Neural cell (in vitro differentiated cells): Measurements from ENCODE around the gene ANKRD52.

Source experiments
- CTCF ChIP-seq: fragments of 450-650 bp; IDR thresholded peaks from 2 replicates; pipeline ENCODE4 v1.5.1; 2014; ENCODE audit warnings: antibody characterized with exemption, mild to moderate bottlenecking, moderate library complexity; ENCODE audit not compliant: poor library complexity, severe bottlenecking
- EP300 ChIP-seq: fragments of 450-650 bp; conservative IDR thresholded peaks from 2 replicates; pipeline ENCODE4 v1.6.1; 2014; ENCODE audit warnings: antibody characterized with exemption, mild to moderate bottlenecking, moderate library complexity; ENCODE audit not compliant: poor library complexity, severe bottlenecking
- EZH2 ChIP-seq: fragments of 200-600, 300-800 bp; shearing (Covaris generic), sonication (generic); IDR thresholded peaks from 2 replicates; pipeline ENCODE4 v1.6.1; 2014; ENCODE audit warnings: antibody characterized with exemption, low read length, borderline replicate concordance, mild to moderate bottlenecking; ENCODE audit not compliant: insufficient read depth, poor library complexity, severe bottlenecking
- MXI1 ChIP-seq: fragments of 450-650 bp; conservative IDR thresholded peaks from 2 replicates; pipeline ENCODE4 v1.6.1; 2014; ENCODE audit warnings: antibody characterized with exemption, mild to moderate bottlenecking; ENCODE audit not compliant: poor library complexity, severe bottlenecking
- POLR2AphosphoS5 ChIP-seq: IDR thresholded peaks from 2 replicates; pipeline ENCODE4 v1.6.1; 2012
- RAD21 ChIP-seq: fragments of 450-650 bp; conservative IDR thresholded peaks from 2 replicates; pipeline ENCODE4 v1.6.1; 2014; ENCODE audit warnings: antibody characterized with exemption, mild to moderate bottlenecking, moderate library complexity
- REST ChIP-seq: IDR thresholded peaks from 2 replicates; pipeline ENCODE4 v1.6.1; 2012; ENCODE audit warnings: borderline replicate concordance
- TAF1 ChIP-seq: IDR thresholded peaks from 2 replicates; pipeline ENCODE4 v1.6.1; 2012; ENCODE audit warnings: low read depth

- TF ChIP-seq CTCF (no peak), EZH2 (no peak), POLR2AphosphoS5 (no peak), EP300 (no peak), TAF1 (no peak), REST (no peak), RAD21 (no peak), MXI1 (no peak)
Measured at GRCh38 chr12:56213878-56214277, 44.3 kb downstream of the ANKRD52 start.
